Liver (tissue), 3 donors: Measurements from ENCODE around the gene PIP4K2A.

Experiments
- CTCF ChIP-seq: fragments of 150-350 bp; IDR thresholded peaks from 2 replicates; pipeline ENCODE4 v1.5.1; 2017; ENCODE audit warnings: improper control_type of control experiment, low read depth, low read length; ENCODE audit not compliant: missing input control
- HNF4G ChIP-seq: IDR thresholded peaks from 2 replicates; pipeline ENCODE4 v1.6.1; 2016; ENCODE audit warnings: antibody characterized with exemption
- JUND ChIP-seq, 2 donors: IDR thresholded peaks; 2 replicates each; pipeline ENCODE4 v1.6.1; 2016; ENCODE audit warnings: antibody characterized with exemption in 2 of 2
- TAF1 ChIP-seq: conservative IDR thresholded peaks from 2 replicates; pipeline ENCODE4 v1.6.1; 2016; ENCODE audit warnings: antibody characterized with exemption, mild to moderate bottlenecking
- YY1 ChIP-seq: IDR thresholded peaks from 2 replicates; pipeline ENCODE4 v1.6.1; 2016; ENCODE audit warnings: antibody characterized with exemption, mild to moderate bottlenecking
- donor health status: healthy.
- donor health status: healthy.

- TF ChIP-seq CTCF = no peak
- no peak for TF ChIP-seq JUND (IDR thresholded peaks at IDR 0.05)
- TF ChIP-seq TAF1 = no peak
- TF ChIP-seq YY1 = no peak
- TF ChIP-seq HNF4G = no peak
These were observed 179.4 kb downstream of the PIP4K2A start for GRCh38 chr10:22534849-22535604.
